GM21367 (cell line): ENCODE data around the gene EHMT1.
"Not testable (repeated sequence)": the region's sequence is repeated elsewhere in the genome, so short reads cannot be mapped to it uniquely, and the experiment has no call there.

Source experiments
- ATAC-seq: cut with Tn5 transposase; IDR thresholded peaks from one replicate; pipeline ENCODE4 v1.9.1; 2021; ENCODE audit not compliant: unreplicated experiment

The EHMT1 gene

GRCh38 chr9:137614631-137615386 lies 4.0 kb upstream of the EHMT1 start:
- no peak for ATAC-seq

- no peak for ATAC-seq
These were observed 3.4 kb upstream of the EHMT1 start for GRCh38 chr9:137615387-137615871.

GRCh38 chr9:137619240-137620047 lies 639 bp downstream of the EHMT1 start:
- ATAC-seq = peak; percentile 5

- ATAC-seq = no peak
These were observed 1.2 kb downstream of the EHMT1 start for GRCh38 chr9:137620048-137620405.

GRCh38 chr9:137620581-137620980 lies 1.8 kb downstream of the EHMT1 start:
- ATAC-seq = no peak

GRCh38 chr9:137621131-137621757 lies 2.4 kb downstream of the EHMT1 start:
- ATAC-seq = no peak

- not testable (repeated sequence) for ATAC-seq
These were observed 3.4 kb downstream of the EHMT1 start for GRCh38 chr9:137622211-137622610.

GRCh38 chr9:137626464-137626863 lies 7.7 kb downstream of the EHMT1 start:
- no peak for ATAC-seq

- not testable (repeated sequence) for ATAC-seq
These were observed 8.6 kb downstream of the EHMT1 start for GRCh38 chr9:137627406-137627805.

GRCh38 chr9:137630126-137630525 lies 11.3 kb downstream of the EHMT1 start:
- no peak for ATAC-seq

GRCh38 chr9:137630679-137631078 lies 11.9 kb downstream of the EHMT1 start:
- no peak for ATAC-seq

GRCh38 chr9:137631345-137632229 lies 12.8 kb downstream of the EHMT1 start:
- ATAC-seq = no peak

- no peak for ATAC-seq
These were observed 13.7 kb downstream of the EHMT1 start for GRCh38 chr9:137632230-137633161.

GRCh38 chr9:137634016-137634415 lies 15.2 kb downstream of the EHMT1 start:
- no peak for ATAC-seq

GRCh38 chr9:137638680-137639079 lies 19.9 kb downstream of the EHMT1 start:
- ATAC-seq = no peak

- ATAC-seq = no peak
These were observed 20.7 kb downstream of the EHMT1 start for GRCh38 chr9:137639303-137640051.

GRCh38 chr9:137640862-137641261 lies 22.1 kb downstream of the EHMT1 start:
- ATAC-seq = no peak

GRCh38 chr9:137642118-137642601 lies 23.4 kb downstream of the EHMT1 start:
- no peak for ATAC-seq

- ATAC-seq = no peak
These were observed 24.1 kb downstream of the EHMT1 start for GRCh38 chr9:137642892-137643291.
